Heart left ventricle (tissue), 13 donors: ENCODE measurements around the gene TTC34.

Experiments
- CTCF ChIP-seq, 12 donors: fragments of 200-600 bp; sonication (generic) in 4 of 12; IDR thresholded peaks; one replicate each; pipeline versions ENCODE4 v1.5.0 to v1.8.0; 2018 to 2022; ENCODE audit warnings: antibody characterized with exemption in 12 of 12, mild to moderate bottlenecking in 5 of 12
- POLR2A ChIP-seq, 2 donors: fragments of 450-650 bp; IDR thresholded peaks; one replicate each; pipeline ENCODE4 v1.6.1; 2017; ENCODE audit warnings: antibody characterized with exemption in 2 of 2, mild to moderate bottlenecking in 2 of 2, moderate library complexity in 2 of 2
- donor health status: ischemic (EF 13 %, LVEDD 7.1; RV severe dilation, severe dysfunction).
- donor health status: DM: no; HTN: yes; CAD: no.
- donor health status: DM: no; HTN: no; CAD: no.
- donor health status: ischemic (EF 25% LVEDD 6.9; RV normal size, moderate dysfunction).
- donor health status: ischemic (EF 25% LVEDD 5.7; RV mildly dilated, moderate dysfunction).
- donor health status: ischemic (EF 35%, LVEDD 5.7; RV mildly dilated, moderate dysfunction).
- donor health status: nonischemic (EF 11% LVEDD 7.7; RV severe dilation, severe dysfunction).
- donor health status: DM: yes; HTN: yes; CAD: no.
- donor health status: PGD.
- donor health status: ischemic (EF 29% LVEDD 5.4; RV normal size, mild dysfunction).
- donor health status: nonischemic (EF 23%, LVEDD 6.1; RV moderate dilation, normal function).

GRCh38 chr1:2617971-2618470 is 183.5 kb downstream of the TTC34 start:
- no peak for TF ChIP-seq CTCF (IDR thresholded peaks at IDR 0.05)
- TF ChIP-seq POLR2A (IDR thresholded peaks at IDR 0.05): no peak
